ENCODE data around the gene UNC5C. TPM values are rescaled to one million over a fixed set of nuclear protein-coding genes. Genes with fewer than 3 reads are reported as not detected.

UNC5C gene
- total and polyA plus RNA-seq, 10 donors = 0.43 to 15.7 (median 7.8) TPM

DNA sequence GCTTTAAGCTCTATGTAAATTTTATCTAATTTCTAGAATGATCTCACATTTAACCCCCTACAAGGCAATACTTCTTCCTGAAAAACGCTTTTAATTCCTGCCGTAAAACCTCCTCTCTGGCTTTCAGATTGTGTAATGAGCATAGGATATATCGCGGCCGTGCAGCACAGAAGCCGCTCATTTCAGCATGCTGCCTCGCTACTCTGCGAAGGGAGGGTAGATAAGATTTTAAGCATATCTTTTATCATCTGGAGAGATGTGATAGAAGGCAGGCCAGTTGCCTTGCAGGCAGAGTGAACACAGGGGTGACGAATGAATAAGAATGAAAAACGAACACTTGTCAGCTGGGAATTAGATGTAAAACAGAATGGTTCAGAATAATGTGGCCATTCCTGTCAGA is 265.5 kb downstream of the UNC5C start:
- intact Hi-C loops (cut with DNase I; ENCODE audit: low total_unique reads) = no loop called here
- Histone ChIP-seq H3K27me3 (replicated peaks in 1 of 7) (no peaks in the 10 kb centered on the region), H3K9me3 (peaks cover 0 to 20% (median 3%) of the 10 kb centered on the region in 8 donors), H3K4me1 (no peaks in the 10 kb centered on the region), H3K36me3 (no peaks in the 10 kb centered on the region), H3K27ac (no peak overlapping the region), H3K4me3 (no peak overlapping the region)
- no peak for DNase-seq
- WGBS, 5 donors = 72 to 85% (median 83%) methylated on average over 10 of the region's 10 CpGs
- TF ChIP-seq POLR2A (IDR thresholded peaks at IDR 0.05) (no peak), POLR2AphosphoS5 (IDR thresholded peaks at IDR 0.05) (no peak)
- TF ChIP-seq, protein P1, sequence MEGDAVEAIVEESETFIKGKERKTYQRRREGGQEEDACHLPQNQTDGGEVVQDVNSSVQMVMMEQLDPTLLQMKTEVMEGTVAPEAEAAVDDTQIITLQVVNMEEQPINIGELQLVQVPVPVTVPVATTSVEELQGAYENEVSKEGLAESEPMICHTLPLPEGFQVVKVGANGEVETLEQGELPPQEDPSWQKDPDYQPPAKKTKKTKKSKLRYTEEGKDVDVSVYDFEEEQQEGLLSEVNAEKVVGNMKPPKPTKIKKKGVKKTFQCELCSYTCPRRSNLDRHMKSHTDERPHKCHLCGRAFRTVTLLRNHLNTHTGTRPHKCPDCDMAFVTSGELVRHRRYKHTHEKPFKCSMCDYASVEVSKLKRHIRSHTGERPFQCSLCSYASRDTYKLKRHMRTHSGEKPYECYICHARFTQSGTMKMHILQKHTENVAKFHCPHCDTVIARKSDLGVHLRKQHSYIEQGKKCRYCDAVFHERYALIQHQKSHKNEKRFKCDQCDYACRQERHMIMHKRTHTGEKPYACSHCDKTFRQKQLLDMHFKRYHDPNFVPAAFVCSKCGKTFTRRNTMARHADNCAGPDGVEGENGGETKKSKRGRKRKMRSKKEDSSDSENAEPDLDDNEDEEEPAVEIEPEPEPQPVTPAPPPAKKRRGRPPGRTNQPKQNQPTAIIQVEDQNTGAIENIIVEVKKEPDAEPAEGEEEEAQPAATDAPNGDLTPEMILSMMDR (IDR thresholded peaks at IDR 0.05 in 8 of 11, conservative IDR thresholded peaks at IDR 0.05 in 3 of 11) = no peak

DNA sequence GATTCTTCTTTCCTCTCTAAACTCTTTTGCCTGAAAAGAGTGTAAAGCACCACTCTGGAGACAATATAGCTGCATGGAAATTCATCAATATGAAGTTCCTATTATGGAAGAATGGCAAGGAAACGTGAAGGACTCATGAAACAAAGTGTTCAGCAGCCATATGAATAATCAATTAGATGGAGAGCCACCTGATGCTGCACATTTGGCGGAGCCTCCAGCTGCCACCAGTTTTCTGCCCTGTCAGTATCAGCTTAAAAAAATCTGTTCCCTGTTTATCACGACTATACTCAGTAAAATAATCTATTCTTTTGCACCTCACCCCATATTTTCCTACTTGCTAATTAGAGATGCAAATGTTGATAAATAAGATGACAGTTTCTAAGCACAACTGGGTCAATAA is 276.0 kb downstream of the UNC5C start:
- intact Hi-C loops (cut with DNase I; ENCODE audit: low total_unique reads) = no loop called here
- no peak for TF ChIP-seq POLR2AphosphoS5 (IDR thresholded peaks at IDR 0.05)
- TF ChIP-seq POLR2A (IDR thresholded peaks at IDR 0.05) = no peak
- TF ChIP-seq, protein P1 (IDR thresholded peaks at IDR 0.05 in 8 of 11, conservative IDR thresholded peaks at IDR 0.05 in 3 of 11) = no peak
- Histone ChIP-seq H3K9me3 (no peaks in the 10 kb centered on the region), H3K27ac (no peak overlapping the region), H3K4me1 (no peaks in the 10 kb centered on the region), H3K4me3 (no peak overlapping the region), H3K36me3 (no peaks in the 10 kb centered on the region), H3K27me3 (replicated peaks in 1 of 7) (no peaks in the 10 kb centered on the region)
- DNase-seq = no peak
- 64 to 78% (median 70%) methylated on average over 3 of the region's 3 CpGs for WGBS, 5 donors

DNA sequence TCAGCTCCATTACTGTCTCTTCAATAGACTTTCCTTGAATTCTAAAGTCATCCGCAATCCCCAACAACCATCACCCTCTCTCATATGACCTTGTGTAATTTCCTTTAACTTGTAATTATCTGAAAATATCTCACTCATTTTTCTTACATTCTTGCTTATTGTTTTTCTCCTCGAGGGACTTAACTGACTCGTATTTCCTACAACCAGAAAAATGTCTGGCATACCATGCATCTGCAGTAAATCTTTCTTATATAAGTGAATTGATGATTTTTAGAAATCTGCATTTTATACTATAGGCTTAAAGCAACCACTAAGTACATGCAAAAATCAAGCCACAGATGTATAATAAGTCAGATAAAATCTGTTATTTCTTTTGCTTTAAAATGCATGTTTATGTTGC is 276.7 kb downstream of the UNC5C start:
- no peaks in the 10 kb centered on the region for H3K27me3 ChIP-seq (replicated peaks in 1 of 7)
- no peaks in the 10 kb centered on the region for H3K4me1 ChIP-seq
- H3K9me3 ChIP-seq = no peaks in the 10 kb centered on the region
- intact Hi-C loops (cut with DNase I; ENCODE audit: low total_unique reads) = no loop called here
- TF ChIP-seq, protein P1 (IDR thresholded peaks at IDR 0.05 in 8 of 11, conservative IDR thresholded peaks at IDR 0.05 in 3 of 11) = no peak
- no peak for TF ChIP-seq POLR2AphosphoS5 (IDR thresholded peaks at IDR 0.05)
- no peak for TF ChIP-seq POLR2A (IDR thresholded peaks at IDR 0.05)
- H3K36me3 ChIP-seq = no peaks in the 10 kb centered on the region
- 62 to 77% (median 65%) methylated on average over 3 of the region's 3 CpGs for WGBS, 5 donors
- no peak for DNase-seq
- no peak overlapping the region for H3K4me3 ChIP-seq
- H3K27ac ChIP-seq = no peak overlapping the region

DNA sequence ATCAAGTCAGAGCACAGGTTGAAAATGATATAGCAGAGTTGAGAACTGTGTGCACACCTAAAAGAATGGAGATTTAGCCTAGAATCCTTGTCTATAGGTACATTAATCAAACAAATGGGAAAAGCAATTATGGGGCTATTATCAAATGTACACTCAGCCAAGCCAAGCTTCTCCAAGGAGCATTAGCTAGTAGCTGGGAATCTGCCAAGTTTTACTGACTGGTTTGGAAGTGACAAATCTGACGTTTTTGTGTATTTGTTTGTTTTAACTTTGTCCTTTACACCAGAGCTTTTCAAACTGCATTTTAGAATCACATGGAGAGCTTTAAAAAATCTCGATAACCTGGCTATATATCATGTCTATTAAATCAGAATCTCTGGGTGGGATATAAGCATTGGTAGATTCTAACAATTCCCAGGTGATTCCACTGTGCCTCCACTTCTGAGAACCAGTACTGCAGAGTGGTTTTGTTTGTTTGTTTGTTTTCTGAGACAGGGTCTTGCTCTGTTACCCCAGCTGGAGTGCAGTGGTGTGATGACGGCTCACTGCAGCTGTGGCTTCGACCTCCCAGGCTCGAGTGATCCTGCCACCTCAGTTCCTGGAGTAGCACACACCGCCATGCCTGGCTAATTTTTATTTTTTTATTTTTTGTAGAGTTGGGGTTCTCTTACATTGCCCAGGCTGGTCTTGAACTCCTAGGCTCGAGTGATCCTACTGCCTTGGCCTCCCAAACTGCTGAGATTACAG is 279.8 kb downstream of the UNC5C start:
- no peaks in the 10 kb centered on the region for H3K9me3 ChIP-seq
- intact Hi-C loops (cut with DNase I; ENCODE audit: low total_unique reads) = no loop called here
- H3K4me1 ChIP-seq = no peaks in the 10 kb centered on the region
- no peak for DNase-seq
- H3K27me3 ChIP-seq (replicated peaks in 1 of 7) = no peaks in the 10 kb centered on the region
- TF ChIP-seq POLR2AphosphoS5 (IDR thresholded peaks at IDR 0.05) (no peak), POLR2A (IDR thresholded peaks at IDR 0.05) (no peak)
- TF ChIP-seq, protein P1 (IDR thresholded peaks at IDR 0.05 in 8 of 11, conservative IDR thresholded peaks at IDR 0.05 in 3 of 11) = no peak
- WGBS, 5 donors = 71 to 86% (median 78%) methylated on average over 7 of the region's 7 CpGs
- no peak overlapping the region for H3K27ac ChIP-seq
- H3K4me3 ChIP-seq = no peak overlapping the region
- H3K36me3 ChIP-seq = no peaks in the 10 kb centered on the region

Measured in spleen (tissue), 11 donors.